ENCODE measurements around the gene PYDC1.
"Not testable (repeated sequence)": the region's sequence is repeated elsewhere in the genome, so short reads cannot be mapped to it uniquely, and the experiment has no call there.

PYDC1 gene

DNA sequence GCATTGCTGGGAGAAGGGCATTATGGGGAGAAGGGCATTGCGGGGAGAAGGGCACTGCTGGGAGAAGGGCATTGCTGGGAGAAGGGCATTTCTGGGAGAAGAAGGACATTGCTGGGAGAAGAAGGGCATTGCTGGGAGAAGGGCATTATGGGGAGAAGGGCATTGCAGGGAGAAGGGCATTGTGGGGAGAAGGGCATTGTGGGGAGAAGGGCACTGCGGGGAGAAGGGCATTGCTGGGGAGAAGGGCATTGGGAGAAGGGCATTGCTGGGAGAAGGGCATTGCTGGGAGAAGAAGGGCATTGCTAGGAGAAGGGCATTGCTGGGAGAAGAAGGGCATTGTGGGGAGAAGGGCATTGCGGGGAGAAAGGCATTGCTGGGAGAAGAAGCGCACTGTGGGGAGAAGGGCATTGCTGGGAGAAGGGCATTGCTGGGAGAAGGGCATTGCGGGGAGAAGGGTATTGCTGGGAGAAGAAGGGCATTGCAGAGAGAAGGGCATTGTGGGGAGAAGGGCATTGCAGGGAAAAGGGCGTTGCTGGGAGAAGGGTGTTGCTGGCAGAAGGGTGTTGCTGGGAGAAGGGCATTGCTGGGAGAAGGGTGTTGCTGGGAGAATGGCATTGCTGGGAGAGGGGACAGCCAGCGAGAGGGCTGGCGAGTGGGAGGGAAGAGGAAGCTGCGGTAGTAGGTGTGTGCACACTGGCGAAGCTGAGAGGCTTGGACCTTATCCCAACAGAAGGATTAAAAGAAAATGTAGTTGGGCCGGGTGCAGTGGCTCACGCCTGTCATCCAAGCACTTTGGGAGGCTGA is 4.6 kb upstream of the PYDC1 start:
- DNase-seq, result no peak

DNA sequence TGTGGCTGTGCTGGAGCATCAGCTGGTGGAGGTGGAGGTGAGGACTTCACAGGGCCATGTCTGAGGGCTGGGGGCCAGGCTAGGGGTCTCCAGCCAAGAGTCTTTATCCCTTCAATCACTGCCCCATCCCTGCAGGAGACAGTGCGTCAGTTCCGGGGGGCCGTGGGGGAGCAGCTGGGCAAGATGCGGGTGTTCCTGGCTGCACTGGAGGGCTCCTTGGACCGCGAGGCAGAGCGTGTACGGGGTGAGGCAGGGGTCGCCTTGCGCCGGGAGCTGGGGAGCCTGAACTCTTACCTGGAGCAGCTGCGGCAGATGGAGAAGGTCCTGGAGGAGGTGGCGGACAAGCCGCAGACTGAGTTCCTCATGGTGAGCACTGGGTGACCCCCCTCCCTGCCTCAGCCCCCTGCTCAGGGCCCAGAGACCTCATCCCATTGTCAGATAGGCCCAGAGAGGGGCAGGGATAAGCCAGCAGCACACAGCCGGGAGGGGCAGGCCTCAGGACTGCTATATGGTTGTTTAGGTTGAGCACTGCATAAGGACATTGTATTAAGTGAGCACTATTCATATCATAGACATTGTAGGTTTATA is 2.3 kb upstream of the PYDC1 start:
- no peak for DNase-seq

DNA sequence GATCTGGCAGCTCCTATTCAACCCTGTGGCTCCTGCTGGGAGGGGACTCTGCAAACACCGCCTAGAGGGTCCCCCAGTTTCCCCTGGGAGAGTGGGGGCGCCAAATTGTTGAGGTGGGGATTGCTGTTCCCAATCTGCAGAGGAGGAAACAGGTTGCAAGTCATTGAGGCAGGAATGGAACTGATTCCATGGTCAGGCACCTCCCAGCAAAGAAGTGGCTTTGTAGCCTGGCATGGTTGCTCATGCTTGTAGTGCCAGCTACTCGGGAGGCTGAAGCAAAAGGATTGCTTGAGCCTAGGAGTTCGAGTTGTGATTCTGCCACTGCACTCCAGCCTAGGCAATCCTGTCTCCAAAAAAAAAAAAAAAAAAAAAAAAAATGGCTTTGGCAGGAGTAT is 198 bp upstream of the PYDC1 start:
- DNase-seq, result no peak

DNA sequence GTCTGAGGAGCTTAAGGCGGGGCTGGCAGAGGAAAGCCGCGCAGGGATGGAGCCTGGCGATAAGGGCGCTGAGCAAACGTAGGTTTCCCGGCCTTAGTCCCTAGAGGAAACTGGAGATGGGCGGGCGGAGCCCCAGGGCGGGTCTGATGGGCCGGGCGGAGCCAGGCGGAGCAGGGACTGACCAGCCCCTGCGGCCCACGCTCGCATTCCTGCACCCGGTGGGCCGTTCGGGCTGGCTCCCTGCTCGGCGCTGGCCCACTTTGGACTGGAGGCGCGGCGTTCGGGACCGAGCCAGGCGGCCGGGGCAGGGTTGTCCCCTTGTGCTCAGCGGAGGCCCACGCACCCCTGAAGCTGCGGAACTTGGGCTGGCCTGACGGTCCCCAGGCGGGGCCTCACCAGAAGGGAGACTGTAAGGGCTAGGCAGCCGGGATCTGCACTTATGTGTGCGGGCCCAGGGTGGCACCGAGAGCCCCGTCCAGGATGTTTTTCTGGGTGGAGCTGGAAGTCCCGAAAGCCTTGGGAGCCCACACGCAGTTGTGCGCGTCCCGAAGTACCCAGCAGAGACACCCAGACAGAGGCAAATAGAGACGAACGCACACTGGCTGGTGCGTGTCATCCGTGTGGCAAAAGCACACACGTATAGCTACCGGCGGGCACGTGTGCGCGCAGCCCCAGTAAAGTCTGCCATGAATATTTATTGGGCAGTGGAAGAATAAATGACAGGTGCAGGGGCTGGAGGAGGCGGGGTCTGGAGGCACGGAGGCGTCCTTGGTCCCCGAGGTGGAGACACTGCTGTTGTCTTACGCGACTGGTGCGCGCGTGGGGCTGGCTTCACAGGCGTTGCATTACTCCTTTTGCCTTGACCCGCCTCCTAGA is 1.4 kb downstream of the PYDC1 start:
- no peak for DNase-seq

DNA sequence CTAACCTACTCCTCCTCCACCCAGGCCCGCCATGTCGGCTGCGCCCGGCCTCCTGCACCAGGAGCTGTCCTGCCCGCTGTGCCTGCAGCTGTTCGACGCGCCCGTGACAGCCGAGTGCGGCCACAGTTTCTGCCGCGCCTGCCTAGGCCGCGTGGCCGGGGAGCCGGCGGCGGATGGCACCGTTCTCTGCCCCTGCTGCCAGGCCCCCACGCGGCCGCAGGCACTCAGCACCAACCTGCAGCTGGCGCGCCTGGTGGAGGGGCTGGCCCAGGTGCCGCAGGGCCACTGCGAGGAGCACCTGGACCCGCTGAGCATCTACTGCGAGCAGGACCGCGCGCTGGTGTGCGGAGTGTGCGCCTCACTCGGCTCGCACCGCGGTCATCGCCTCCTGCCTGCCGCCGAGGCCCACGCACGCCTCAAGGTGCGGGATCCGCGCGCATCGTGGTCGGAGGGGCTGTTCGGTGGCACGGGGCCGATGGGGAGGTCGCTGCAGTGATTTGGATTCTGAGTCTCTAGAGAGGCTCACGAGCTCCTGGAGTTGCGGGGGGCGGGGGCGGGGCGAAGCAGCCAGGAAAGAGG is 2.1 kb downstream of the PYDC1 start:
- DNase-seq, result no peak

DNA sequence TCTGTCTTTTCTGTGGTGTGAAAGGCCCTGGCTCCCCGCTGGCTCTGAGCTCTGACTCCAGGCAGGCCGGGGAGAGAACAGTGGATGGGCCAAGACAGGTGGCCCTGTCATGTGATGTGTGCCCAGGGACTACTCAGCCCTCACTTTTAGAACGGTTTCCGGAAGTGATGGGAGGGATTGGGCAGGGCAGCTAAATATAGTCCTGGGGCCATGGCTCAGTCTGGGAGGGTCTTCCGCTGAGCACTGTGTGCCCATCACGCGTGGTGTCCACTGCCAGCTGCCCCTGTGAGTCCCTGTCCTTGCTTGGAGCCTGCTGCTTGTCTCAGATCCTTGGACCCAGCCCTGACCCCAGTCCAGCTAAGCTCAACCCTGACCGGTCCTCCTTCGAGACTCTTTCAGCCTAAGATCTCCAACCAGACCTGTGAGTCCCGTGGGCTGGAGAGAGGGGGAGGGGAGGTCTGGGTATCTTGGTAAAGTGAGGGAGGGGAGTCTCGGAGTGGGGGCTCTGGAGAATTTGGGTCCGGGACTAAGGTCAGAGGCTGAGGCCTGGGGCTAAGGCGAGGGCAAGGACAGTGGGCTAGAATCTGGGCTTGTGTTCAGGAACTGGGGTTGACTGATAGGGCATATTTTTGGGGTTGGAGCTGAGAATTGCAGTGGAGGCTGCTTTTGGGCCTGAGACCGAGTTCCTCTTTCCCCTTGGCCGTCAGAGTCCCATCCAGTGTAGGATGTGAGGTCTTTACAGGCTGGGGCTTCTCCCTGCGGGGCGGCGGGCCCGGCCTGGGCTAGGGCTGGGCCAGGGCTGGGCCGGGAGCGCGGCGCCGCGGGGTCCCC is 2.8 kb downstream of the PYDC1 start, which contains the start of gene TRIM72:
TRIM72 (plus strand) TSS at position 243 of the 831 bp plus-strand sequence. CDS start 620 bp downstream, outside the sequence.
- DNase-seq, result peak in 1 of 2 experiments; percentile 32

DNA sequence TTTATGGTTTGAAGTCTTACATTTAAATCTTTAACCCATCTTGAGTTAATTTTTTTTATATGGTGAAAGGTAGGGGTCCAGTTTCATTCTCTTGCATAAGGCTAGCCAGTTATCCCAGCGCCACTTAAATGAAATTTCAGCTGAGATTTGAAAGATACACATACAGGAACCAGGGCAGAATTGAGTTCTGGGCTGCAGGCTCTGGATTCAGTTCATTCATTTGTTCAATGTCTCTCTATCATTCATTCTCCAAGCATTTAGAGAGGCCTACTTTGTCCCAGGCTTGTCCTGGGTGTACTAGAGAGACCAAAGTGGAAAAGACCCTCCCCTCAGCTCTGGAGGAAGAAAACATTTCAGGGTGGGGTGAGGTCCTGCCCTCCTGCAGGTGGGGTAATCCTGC is 3.6 kb downstream of the PYDC1 start:
- DNase-seq, result no peak

DNA sequence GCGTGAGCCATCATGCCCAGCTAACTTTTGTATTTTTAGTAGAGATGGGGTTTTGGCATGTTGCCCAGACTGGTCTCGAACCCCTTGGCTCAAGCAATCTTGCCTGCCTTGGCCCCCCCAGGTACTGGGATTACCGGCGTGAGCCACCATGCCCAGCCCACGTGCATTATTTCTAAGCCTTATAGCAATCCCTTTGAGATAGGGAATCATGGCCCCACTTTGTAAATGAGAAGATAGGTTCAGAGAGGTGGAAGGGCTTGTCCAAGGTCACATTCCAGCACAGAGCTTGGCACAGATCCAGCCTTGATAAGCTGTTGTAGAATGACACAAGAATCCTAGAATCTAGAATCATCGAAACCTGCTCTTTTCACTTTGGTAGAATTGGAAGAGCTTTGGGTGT is 10.2 kb downstream of the PYDC1 start:
- no peak for DNase-seq

DNA sequence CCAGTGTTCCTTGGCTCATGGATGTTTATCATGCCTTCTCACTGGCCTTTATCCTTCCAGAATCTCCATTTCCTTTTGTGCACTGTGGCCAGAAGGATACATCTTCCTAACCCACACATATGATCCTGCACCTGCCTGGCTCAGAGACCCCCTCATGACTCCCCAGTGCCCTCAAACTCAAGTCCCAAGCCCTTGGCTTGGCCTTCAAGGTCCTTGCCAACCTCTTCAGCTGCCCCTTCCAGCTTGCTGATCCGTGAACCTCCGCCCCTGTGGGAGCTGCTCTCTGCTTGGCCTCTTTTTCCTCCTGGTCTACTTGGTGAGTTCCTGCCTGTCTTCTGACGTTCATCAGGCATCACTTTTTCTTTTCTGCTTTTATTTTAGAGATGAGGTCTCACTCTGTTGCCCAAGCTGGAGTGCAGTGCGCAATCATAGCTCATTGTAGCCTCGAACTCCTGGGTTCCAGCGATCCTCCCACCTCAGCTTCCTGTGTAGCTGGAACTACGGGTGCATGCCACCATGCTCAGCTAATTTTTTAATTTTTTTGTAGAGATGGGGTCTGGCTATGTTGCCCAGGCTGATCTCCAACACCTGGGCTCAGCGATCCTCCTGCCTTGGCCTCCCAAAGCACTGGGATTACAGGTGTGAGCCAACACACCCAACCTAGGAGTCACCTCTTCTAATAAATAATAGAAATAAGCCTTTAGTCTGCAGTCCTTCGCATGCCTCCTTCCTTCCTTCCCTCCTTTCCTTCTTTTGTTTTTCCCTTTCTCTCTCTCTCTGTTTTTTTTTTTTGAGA is 11.9 kb downstream of the PYDC1 start:
- no peak for DNase-seq

DNA sequence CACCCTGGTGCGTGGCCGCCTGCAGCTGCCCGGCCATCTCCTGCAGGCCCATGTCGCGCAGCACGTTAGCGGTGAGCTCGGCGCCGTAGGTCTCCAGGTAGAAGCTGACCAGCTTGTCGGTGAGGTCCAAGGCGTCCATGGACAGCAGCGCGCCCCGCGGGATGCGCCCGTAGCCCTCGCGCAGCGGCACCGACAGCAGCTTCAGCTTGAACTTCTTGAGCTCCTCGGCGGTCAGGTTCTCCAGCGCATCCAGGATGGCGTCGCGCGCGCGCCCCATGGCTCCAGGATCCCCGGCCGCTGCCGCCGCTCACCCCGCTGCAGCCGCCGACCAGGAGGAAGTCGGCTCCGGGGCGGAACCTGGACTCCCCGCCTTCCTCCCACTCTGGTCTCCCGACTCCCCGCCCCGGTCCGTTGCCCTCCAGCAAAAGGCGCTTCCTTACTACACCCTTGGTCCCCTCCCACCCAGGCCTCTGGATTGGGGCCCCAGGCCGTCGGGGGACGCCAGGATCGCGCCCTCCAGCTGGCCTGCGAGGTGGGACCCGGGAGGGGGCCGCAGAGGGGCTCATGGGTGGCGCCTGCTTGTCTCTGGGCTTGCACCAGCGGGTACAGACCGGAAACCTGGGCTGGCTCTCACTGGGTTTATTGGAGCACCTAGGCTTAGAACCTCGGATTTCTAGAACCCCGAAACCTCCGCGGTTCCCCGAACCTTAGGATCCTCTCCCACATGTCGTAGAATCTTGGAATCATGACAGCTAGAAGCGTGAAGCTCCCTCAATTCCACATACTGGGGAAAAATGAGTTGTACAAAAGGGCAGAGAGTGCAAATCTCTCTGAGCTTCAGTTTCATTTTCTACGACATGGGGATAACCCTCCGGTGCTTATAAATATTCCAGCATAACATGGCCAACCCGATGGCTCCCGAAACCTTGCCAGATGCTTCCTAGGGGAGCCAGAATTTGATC is 14.2 kb downstream of the PYDC1 start, which contains the start of gene PYCARD:
PYCARD (minus strand) TSS at position 347 of the 962 bp plus-strand sequence; CDS start at position 277, 70 bp downstream.
- no peak for DNase-seq

DNA sequence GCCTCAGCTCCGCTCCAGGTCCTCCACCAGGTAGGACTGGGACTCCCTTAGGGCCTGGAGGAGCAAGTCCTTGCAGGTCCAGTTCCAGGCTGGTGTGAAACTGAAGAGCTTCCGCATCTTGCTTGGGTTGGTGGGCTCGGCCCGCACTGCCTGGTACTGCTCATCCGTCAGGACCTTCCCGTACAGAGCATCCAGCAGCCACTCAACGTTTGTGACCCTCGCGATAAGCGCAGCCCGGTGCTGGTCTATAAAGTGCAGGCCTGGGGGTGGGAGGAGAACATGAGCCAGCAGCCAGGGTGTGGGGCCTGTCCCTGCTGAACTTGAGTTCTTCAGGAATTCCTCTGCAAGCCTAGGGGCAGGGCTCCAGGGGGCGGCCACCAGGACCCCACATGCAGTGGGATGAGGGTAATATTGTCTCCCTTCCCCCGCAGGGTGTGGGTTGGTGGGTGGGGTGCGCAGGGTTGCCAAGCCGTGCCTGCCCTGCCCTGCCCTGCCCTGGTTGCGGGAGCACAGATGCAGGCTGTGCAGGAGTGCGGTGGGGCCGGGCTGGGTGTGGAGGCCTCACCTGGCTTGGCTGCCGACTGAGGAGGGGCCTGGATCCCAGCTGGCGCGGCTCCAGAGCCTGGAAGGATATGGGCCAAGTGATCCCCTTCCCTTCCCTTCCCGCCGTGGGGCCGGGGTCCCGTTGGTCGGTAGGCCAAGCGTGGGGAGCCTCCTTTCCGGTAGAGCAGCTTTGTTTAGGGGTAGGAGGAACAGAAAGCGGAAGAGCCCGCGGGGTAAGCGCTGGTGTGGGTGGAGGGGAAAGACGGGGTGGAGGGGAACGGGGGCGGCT is 15.1 kb downstream of the PYDC1 start:
- no peak for DNase-seq

DNA sequence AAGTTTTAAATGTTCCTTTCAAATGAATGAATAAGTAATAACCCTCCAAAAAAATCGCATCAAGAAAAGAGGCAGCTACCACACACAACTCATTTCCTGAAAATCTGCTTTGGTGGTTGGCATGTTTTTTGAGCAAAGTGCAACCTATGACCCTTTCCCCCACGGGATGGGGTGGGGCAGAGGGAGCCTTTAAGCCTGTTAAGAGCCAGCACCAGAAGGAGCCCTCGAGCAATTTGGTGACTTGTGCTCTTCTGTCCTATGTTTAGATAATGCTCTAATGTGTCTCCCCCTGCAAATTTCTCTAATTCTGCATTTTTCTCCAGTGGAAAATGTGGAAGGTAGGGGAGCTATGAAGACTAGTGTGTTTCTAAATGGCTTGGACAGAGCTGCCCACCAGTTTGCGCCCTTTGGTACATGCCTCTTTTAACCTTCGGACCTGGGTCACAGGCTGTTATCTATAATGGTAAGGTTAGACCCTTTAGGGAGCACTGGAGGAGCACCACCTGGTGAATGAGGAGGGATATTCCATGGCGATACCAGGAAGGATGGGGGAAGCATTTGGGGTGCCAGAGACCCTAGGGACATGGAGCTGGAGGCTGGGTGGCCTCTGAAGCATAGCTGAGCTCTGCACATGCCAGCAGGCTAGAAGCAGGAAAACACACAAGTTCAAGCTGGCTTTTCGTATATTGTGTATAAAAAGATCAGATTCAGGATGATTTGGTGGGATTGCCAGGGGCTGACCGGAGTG is 15.9 kb downstream of the PYDC1 start:
- no peak for DNase-seq

DNA sequence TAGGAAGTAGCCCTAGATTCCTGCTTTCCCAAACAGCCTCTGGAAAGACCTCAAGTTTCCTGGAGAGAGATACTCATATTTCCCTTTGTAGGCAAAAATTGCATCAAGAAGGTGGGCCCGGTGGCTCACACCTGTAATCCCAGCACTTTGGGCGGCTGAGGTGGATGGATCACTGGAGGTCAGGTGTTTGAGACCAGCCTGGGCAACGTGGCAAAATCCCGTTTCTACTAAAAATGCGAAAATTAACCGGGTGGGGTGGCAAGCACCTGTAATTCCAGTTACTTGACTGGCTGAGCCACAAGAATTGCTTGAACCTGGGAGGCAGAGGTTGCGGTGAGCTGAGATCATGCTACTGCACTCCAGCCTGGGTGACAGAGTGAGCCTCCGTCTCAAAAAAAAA is 16.8 kb downstream of the PYDC1 start:
- DNase-seq, result not testable (repeated sequence)

DNA sequence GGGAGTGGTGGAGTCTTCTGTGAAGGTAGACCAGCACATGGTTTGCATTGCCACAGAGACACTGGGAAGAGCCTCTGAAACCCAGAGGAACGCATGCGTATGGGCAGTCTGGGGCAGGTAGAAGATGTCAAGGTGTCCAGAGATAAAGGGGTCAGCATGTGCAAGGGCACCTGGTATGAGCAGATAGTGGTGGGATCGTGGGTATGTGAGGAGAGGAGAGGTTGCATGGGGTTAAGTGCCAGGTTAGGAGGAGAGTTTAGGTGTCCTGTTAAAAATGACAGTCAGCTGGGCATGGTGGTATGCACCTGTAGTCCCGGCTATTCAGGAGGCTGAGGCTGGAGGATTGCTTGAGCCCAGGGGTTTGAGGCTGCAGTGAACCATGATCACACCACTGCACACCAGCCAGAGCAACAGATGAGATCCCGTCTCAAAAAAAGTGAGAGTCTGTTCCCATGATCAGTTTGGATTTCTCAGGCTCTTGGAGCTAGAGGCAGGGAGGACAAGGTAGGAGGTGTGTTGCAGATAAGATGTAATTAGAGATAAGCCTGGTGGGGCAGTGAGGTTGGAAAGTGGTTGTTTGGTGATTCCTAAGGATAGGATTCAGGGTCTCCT is 17.4 kb downstream of the PYDC1 start:
- no peak for DNase-seq

DNA sequence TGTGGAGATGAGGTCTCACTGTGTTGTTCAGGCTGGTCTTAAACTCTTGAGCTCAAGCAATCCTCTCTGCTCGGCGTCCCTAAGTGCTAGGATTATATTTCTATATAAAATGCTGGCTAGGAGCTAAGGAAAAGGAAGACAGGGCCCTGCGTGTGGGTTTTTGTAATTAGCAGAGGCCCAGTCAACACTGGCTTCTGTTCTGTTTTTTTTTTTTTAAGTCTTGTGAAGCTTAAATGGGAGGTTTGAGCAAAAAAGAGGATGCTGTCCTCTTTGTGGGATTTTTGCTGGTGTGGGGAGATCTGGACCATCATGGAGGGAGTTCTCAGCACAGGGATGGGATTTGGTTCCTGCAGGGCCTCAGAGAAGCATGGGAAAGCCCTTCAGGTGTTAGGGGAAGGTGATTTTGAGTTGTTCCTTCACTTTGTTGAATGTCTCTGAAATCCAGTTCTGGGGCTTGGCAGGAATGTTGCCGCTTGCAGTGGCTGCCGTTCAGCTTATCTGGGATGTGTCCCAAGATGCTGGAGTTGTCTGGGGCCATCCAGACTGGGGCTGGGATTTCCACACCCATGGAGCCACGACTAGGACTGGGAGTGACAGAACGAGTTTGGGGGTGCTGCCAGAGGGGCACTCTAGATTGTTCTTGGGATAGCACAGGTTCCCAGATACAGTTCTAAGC is 18.6 kb downstream of the PYDC1 start:
- DNase-seq, result no peak

DNA sequence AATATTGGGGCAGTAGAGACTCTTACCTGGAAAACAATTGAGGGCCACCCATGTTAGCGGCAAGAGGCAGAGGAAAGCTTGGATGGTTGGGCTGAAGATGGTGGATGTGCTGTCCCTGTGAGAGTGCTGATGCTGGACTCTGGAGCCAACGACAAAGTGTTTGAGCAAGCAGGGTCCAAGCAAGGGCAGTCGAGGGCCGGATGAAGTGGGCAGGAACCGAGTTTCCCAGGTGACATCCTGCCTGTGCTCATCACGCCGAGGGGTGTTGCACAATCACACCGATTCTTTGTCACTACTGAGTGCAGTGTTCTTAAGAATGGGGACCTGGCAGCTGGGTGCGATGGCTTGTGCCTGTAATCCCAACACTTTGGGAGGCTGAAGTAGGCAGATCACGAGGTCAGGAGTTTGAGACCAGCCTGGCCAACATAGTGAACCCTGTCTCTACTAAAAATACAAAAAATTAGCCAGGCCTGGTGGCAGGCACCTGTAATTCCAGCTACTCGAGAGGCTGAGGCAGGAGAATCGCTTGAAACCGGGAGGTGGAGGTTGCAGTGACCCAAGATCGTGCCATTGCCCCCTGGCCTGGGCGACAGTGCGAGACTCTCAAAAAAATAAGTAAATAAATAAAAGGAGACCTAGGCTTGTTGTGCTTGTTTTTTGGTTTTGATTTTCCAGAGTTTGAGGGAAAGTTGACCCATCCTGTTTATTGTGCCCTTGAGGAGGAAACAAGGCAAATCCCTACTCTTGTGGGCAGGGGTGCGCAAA is 20.4 kb downstream of the PYDC1 start:
- no peak for DNase-seq
